Measurements from ENCODE around the gene PHYH.

DNA sequence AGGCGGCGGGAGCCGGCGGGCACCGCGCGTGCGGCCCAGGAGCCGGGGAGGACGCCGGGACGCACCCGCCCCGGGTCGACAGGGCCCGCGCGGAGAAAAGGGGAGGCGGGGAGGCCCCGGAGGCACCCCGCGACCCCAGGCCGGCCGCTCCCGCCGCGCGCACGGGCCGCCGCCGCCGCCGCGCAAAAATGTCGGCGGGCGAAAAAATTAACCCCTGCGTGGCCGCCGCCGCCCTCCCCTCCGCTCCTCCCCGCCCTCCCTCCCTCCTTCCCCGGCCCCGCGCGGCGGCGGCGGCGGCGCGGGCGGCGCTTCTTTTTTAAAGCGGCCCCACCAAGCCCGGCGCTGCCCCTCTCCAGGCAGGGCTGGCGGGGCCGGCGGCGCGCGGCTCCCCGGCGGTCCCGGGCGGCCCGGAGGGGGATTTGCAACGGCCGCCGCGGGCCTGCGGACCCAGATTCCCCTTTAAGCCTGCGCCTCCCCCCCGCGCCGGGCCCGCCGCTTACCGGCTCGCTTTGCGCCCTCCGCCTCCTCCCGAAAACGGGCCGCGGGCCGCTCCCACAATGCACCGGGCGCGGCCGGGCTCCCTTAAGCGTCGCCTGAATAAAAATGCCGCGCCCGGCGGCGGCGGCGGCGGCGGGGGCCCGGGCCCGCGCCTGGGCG lies 47.8 kb upstream of the PHYH start:
- TF ChIP-seq GATA3 (IDR thresholded peaks at IDR 0.05; ENCODE audit: low read depth, low read length) (no peak), GATA2 (IDR thresholded peaks at IDR 0.05; ENCODE audit: low read depth, low read length) (no peak)
